Measurements from ENCODE around the gene JADE2.

DNA sequence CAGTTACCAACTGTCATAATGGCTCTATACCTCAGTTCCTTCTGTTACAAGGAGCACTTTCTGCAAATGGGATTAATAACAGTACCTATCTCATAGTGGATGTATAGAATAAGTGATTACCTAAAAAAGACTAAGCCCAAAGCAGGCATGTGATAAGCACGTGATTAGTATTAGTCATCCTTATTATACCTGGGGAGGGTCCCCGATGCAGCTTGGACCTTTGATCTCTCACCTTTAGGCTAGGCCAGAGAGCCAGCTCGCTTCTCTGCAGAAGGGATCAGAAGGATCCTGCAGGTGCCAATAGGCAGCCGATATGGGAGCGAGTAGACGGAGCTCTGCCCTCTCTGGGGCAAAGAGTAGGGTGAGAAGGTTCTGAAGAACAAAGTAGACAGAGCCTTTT, 4.0 kb downstream of the JADE2 start:
- TF ChIP-seq, protein P1, sequence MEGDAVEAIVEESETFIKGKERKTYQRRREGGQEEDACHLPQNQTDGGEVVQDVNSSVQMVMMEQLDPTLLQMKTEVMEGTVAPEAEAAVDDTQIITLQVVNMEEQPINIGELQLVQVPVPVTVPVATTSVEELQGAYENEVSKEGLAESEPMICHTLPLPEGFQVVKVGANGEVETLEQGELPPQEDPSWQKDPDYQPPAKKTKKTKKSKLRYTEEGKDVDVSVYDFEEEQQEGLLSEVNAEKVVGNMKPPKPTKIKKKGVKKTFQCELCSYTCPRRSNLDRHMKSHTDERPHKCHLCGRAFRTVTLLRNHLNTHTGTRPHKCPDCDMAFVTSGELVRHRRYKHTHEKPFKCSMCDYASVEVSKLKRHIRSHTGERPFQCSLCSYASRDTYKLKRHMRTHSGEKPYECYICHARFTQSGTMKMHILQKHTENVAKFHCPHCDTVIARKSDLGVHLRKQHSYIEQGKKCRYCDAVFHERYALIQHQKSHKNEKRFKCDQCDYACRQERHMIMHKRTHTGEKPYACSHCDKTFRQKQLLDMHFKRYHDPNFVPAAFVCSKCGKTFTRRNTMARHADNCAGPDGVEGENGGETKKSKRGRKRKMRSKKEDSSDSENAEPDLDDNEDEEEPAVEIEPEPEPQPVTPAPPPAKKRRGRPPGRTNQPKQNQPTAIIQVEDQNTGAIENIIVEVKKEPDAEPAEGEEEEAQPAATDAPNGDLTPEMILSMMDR (IDR thresholded peaks at IDR 0.05) = no peak
- TF ChIP-seq POLR2A (IDR thresholded peaks at IDR 0.05) = no peak
- no peak for TF ChIP-seq POLR2AphosphoS5 (IDR thresholded peaks at IDR 0.05)
- TF ChIP-seq EP300 (IDR thresholded peaks at IDR 0.05) = no peak

Data from sigmoid colon (tissue), 4 donors.